ENCODE data around the gene ID4. TPM values are rescaled to one million over a fixed set of nuclear protein-coding genes. Genes with fewer than 3 reads are reported as not detected.
"Not testable (repeated sequence)": the region's sequence is repeated elsewhere in the genome, so short reads cannot be mapped to it uniquely, and the experiment has no call there.

ID4 gene
- total RNA-seq, 1 experiment from 2014 or later = 4.3 TPM

- no peak for DNase-seq (ENCODE audit: low spot score)
These were observed 5.8 kb upstream of the ID4 start for GRCh38 chr6:19831358-19831757.

DNA sequence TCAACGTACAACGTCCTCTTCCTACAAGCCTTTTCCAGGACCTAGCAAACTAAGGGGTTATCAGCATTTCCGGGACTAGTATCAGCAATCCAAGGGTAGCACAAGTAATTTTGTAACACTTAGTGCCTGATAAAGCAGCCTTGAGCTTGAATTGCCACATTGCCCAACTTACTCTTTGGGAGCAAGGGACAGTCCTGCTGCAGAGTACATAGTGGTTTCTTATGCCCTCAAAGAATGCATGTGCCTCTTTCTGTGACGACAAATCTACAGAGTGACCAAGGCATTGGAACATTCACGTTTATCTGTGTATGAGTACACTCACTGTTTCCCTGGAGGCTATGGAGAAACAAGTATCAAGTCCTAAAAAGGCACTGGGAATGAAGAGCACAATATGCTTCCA lies 3.2 kb upstream of the ID4 start:
- no peak for DNase-seq (ENCODE audit: low spot score)

DNA sequence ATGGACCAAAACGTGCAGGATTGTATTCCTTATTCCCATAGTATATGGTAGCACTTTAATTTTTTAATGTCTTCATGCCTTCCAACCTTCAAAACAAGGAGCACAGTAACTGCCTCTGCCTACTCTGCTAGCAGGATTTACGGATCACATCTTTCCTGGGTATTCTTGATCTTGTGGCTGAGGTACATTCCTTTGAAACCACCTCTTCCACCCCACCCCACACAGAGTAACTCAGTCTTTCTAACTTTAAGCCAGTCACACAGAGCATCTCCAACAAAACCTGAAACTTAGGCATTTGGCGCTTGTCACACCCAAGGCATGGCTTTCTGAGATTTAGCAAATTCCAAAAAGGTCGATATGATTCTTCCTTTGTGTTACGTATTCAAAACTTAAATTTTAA lies 2.3 kb upstream of the ID4 start:
- DNase-seq (ENCODE audit: low spot score) = no peak

DNA sequence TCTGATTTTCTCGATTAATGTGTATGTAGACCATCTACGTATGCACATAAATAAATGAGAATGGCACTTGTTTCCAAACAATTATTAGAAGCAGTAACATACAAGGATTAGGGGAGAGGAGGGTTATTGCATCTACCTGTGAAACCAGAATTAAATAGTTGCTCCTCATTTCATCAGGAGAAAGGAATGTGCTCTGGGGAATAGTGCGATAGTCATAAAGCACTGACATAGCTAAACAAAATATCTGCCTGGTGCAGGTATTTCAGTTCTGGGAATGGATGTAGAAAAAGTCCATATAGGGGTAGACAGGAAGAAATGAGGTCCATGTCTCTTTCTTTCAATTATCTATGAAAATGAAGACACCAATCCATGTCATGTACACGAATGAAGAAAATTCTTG lies 1.6 kb upstream of the ID4 start:
- no peak for DNase-seq (ENCODE audit: low spot score)

- DNase-seq (ENCODE audit: low spot score) = peak; percentile 20
These were observed 606 bp downstream of the ID4 start for GRCh38 chr6:19837511-19838441.

DNA sequence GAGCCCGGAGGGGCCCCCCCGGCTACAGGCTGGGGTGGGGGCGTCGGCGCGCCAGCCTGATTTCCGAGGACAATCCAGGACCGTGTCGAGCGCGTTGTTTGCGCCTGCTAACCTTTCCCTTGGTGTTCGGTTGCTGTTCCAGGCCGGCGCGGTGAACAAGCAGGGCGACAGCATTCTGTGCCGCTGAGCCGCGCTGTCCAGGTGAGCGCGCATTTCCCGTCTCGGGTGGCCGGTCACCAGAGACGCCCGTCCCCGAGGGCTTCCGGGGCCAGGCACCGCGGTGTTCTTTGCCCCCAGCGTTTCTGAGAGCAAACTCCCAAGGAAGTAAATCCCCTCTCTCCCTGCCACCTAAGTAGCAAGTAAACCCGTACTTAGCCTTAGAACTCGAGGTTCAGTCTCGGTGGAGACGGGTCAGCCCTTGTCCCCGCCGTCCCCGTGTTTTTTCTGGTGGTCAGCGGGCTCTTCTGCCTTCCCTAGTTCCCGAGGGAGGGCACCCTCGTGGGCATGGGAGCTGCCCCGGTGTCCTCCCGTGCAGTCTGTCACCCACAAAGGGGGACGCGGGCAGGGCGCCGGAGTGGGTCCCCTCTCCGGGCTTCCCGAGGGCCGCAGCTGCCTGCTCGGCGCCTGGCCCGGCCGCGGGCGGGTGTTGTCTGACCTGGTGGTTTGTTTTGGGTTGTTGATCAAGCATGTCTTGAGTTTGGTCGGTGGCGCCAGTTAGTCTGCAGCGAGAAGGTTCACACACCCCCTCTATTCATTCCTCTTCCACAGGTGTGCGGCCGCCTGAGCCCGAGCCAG lies 1.5 kb downstream of the ID4 start:
- peak; percentile 15 for DNase-seq (ENCODE audit: low spot score)

DNA sequence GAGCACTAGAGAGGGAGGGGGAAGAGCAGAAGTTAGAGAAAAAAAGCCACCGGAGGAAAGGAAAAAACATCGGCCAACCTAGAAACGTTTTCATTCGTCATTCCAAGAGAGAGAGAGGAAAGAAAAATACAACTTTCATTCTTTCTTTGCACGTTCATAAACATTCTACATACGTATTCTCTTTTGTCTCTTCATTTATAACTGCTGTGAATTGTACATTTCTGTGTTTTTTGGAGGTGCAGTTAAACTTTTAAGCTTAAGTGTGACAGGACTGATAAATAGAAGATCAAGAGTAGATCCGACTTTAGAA lies 2.0 kb downstream of the ID4 start:
- no peak for DNase-seq (ENCODE audit: low spot score)

GRCh38 chr6:19839788-19840187 lies 2.6 kb downstream of the ID4 start:
- no peak for DNase-seq (ENCODE audit: low spot score)

DNA sequence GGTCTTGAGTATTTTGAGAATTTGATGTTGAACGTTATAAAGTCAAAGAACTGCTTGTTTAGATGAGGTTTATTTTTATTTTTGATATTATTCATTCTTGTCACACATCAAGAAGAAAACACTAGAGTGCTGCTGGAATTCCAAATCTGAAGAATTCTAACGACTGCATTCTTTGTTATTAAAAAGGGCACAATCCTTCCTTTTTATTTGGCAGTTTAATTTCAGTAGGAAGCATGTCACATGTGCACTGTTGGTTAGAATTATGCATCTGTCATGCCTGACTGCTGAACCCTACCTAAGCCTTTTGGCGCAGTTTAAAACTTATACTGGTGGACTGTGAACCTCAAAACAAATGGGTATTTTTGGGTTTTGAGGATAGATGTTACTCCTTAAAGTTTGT lies 4.0 kb downstream of the ID4 start:
- DNase-seq (ENCODE audit: low spot score) = no peak

GRCh38 chr6:19842030-19842615 lies 5.0 kb downstream of the ID4 start:
- DNase-seq (ENCODE audit: low spot score) = no peak

DNA sequence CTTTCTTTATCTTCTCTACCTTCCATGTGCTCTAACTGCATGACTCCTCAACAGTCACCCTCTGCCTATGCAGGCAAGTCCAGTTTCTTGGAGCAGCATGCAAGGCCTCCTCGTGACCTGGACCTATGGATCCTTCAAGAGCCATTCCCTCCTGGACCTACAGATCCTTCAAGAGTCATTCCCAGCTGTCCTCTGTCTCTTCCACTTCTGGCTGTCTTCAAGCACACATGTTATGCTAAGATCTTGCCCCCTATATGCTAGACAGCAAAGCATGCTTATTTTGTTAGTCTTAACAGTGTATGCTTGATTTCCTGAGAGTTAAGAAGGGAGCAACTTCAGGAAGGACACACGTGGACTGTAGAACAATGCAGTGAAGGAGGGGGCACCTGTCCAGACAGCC lies 7.5 kb downstream of the ID4 start:
- no peak for DNase-seq (ENCODE audit: low spot score)

- DNase-seq (ENCODE audit: low spot score) = no peak
These were observed 8.3 kb downstream of the ID4 start for GRCh38 chr6:19845266-19846041.

DNA sequence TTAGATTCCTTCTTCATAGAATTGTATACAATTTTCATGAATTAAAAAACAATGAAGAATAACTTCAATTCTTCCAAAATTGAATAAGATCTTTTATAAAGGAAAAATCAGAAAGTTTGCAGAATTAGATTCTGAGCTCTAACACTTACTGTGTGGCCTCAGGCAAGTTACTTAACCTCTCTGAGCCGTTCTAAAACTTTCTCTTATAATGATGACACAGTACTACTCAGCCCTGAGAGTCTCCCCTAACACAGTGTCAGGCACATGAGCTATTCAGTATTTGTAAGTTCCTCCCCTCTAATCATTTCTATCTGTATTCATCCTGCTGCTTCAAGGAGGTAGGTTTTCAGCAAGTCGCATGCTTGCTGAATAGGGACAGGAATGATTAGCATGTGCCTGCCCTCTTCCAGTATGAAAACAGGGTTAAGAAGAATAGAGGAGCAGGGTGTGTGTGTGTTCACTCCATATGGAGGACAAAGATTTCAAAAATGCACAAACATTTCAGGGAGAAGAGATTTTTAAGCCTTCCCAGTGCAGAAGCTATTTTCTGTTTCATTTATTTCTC lies 11.4 kb downstream of the ID4 start:
- DNase-seq (ENCODE audit: low spot score) = no peak

DNA sequence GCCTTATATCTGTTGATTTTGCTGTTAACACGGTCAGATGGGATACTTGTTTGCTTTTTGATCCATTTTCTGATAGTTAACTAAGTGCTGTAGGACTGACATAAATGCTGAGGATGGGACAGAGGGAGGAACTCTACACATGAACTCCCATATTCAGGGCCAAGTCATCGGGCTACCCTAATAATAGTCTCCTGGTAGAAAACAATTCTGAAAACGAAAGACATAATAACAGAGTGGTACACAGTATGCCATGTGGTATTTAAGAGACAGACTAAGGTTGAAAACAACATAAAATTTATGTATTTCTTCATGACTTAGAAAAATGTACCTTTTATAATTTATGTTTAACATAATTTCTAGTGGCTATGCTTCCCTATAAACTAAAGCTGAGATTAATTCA lies 12.0 kb downstream of the ID4 start:
- no peak for DNase-seq (ENCODE audit: low spot score)

GRCh38 chr6:19849755-19850154 lies 12.6 kb downstream of the ID4 start:
- DNase-seq (ENCODE audit: low spot score) = no peak

GRCh38 chr6:19851241-19852089 lies 14.3 kb downstream of the ID4 start:
- DNase-seq (ENCODE audit: low spot score) = peak; percentile 82

- DNase-seq (ENCODE audit: low spot score) = no peak
These were observed 14.9 kb downstream of the ID4 start for GRCh38 chr6:19852090-19852457.

DNA sequence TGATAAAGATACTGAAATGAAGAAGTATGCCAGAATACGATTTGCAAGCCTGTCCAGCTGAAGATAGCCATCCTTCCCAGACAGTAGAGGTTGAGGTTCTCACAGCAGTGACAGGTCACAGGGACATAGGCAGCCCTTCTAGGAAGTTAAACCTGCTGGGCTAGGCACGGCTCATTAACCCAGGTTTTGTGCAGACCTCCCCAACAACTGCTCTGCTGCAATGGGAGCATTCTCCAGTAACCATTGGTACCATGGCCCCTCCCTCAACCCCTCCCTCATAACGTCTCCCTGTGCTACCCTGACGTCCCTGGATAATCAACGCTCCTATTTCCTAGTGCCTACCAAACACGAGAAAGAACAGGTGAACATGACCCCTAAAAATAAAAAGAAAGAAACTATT lies 15.8 kb downstream of the ID4 start:
- DNase-seq (ENCODE audit: low spot score) = no peak

GRCh38 chr6:19854421-19855015 lies 17.3 kb downstream of the ID4 start:
- not testable (repeated sequence) for DNase-seq (ENCODE audit: low spot score)

DNA sequence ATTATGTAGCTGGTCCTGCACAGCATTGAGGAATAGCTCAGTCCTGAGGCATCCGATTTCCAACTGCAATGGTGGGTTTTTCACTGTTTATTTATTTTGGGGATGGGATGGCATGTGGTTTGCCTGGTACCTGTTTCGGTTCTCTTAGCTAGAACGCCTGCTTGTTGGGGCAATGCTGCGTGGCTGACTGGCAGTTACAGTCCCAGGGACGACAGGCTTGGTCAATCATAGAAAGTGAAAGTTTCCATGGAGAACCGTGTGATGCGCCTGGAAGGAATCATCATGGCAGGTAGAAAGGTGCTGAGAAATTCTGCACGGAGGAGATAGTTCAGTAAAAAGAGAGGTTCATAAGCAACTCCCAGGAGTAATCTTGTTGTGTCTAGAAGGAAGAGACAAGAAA lies 18.4 kb downstream of the ID4 start:
- no peak for DNase-seq (ENCODE audit: low spot score)

All from H4 (cell line).